ENCODE measurements around the gene MEGF9.
A peak's percentile ranks its signal among the peaks of the same experiment; 100 is the strongest.
"Not testable (repeated sequence)": the region's sequence is repeated elsewhere in the genome, so short reads cannot be mapped to it uniquely, and the experiment has no call there.

Gene MEGF9

GRCh38 chr9:120714088-120714845 lies at the start of gene MEGF9:
TSS of gene MEGF9 (minus strand) at chr9:120714470. CDS start at chr9:120714358, 112 bp downstream.
- peak; percentile 88 to 99 (median 99) for DNase-seq

- no peak for DNase-seq
Measured at GRCh38 chr9:120761006-120761405, 46.7 kb upstream of the MEGF9 start.

- DNase-seq: no peak
Measured at GRCh38 chr9:120759755-120760400, 45.6 kb upstream of the MEGF9 start.

- no peak for DNase-seq
Measured at GRCh38 chr9:120758544-120758943, 44.3 kb upstream of the MEGF9 start.

GRCh38 chr9:120757026-120757913 lies 43.0 kb upstream of the MEGF9 start:
- no peak for DNase-seq

DNA sequence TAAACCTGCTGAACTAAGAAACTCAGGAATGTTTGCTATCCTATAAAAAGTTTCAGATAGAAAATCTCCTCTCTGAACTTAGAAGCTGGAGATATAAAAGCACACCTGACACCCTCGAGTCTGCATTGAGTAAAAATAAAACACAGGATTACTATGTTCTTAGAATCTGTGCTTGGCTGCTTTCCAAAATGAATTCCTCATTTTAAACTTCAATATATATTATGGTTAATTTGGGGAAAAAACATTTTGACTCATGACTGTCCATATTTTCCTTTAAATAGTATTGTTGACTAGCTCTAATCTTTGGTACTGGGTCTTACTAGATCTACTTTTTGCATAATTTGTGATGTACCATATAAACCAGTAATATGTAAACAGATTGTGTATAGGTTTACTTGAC lies 42.3 kb upstream of the MEGF9 start:
- DNase-seq: no peak

- DNase-seq: peak; percentile 44 to 83 (median 58)
Measured at GRCh38 chr9:120755810-120756434, 41.7 kb upstream of the MEGF9 start.

DNA sequence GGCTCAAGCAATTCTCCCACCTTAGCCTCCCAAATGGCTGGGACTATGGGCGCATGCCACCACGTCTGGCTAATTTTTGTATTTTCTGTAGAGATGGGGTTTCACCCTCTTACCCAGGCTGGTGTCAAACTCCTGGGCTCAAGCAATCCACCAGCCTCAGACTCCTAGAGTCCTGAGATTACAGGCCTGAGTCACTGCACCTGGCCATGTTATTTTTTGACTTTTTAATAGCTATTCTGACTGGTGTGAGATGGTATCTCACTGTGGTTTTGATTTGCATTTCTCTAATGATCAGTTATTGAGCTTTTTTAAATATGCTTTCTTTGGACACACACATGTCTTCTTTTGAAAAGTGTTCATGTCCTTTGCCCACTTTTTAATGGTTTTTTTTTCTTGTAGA lies 40.8 kb upstream of the MEGF9 start:
- no peak for DNase-seq

GRCh38 chr9:120750421-120750820 lies 36.2 kb upstream of the MEGF9 start:
- no peak for DNase-seq

DNA sequence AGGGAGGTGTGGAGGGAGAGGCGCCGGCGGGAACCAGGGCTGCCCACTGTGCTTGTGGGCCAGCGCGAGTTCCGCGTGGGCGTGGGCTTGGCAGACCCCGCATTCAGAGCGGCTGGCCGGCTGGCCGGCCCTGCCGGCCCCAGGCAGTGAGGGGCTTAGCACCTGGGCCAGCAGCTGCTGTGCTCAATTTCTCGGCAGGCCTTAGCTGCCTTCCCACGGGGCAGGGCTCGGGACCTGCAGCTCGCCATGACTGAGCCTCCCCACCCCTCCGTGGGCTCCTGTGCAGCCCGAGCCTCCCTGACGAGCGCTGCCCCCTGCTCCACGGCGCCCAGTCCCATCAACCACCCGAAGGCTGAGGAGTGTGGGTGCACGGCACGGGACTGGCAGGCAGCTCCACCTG lies 32.1 kb upstream of the MEGF9 start:
- DNase-seq: not testable (repeated sequence)

DNA sequence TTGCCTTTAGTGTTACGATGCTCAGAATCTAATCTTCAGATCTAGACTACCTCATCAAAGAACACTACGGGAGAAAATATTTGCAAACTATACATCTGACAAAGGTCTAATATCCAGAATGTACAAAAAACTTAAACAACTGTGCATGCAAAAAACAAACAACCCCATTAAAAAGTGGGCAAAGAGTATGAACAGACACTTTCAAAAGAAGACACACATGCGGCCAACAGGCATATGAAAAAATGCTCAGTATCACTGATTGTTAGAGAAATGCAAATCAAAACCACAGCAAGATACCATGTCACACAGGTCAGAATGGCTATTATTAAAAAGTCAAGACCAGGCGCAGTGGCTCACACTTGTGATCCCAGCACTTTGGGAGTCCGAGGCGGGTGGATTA lies 31.0 kb upstream of the MEGF9 start:
- no peak for DNase-seq

DNA sequence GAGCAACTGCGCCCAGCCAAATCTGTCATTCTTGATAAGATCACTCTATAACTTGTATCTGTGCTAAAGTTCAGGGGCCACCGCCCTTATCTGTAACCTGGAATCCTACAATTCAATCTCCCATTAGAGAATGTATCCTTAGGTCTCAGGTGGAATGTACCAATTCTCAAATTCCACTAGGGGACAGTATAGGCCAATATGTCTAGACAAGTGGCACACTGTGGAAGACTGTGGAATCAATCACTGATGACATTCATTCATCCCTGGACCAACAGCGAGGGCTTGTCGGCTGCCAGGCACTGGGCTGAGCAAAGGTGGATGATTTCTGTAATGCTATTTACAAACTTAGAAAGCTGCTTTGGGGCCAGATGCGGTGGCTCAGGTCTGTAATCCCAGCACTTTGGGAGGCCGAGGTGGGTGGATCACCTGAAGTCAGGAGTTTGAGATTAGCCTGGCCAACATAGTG lies 28.7 kb upstream of the MEGF9 start:
- DNase-seq: peak in 2 of 3 experiments; percentile 15 to 63

- DNase-seq: no peak
Measured at GRCh38 chr9:120741701-120742100, 27.4 kb upstream of the MEGF9 start.

DNA sequence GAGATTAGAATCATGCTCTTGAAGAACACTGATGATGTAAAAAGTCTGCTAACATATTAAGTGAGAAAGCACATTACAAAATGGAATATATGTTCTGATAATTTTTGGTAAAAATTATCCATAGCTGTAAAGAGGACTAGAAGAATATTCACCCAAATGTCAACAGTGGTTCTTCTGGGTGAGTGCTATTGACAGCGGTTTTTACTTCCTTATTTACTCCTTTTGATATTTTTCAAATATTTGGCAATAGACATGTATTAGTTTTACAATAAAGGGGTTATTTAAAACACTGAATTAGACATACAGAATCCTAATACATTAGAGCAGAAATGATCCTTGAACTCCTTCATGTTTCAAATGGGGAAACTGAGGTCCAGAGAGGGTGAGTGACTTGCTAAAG lies 26.9 kb upstream of the MEGF9 start:
- DNase-seq: no peak

DNA sequence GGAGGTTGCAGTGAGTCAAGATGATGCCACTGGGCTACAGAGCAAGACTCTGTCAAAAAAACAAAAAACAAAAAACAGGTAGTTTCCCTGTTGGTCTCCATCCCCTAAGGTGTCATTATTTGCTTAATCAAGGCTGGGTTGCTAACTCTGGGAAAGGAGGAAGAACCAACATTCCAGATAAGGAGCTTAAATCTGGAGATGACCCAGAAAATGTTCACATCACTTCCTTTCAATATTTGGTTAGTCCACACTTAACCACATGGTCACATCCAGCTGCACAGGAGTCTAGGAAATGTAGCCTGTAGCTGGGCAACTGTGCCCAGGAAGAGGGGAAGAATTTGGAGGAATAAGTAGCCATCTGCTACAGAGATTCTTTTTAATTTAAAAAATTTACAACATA lies 25.9 kb upstream of the MEGF9 start:
- no peak for DNase-seq

GRCh38 chr9:120737416-120738165 lies 23.3 kb upstream of the MEGF9 start:
- DNase-seq: no peak

DNA sequence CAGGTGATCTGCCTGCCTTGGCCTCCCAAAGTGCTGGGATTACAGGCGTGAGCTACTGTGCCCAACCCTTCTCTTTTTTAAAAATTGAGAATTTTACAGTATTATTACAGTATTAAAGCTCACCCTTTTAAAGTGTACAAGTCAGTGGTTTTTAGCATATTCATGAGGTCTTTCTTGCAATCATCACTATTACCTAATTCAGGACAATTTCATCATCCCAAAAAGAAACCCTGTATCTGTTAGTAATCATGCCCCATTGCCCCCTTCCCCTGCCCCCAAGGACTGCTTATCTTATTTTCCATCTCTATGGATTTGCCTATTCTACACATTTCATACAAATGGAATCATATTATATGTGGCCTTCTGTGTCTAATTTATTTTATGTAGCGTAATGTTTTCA lies 22.6 kb upstream of the MEGF9 start:
- no peak for DNase-seq

DNA sequence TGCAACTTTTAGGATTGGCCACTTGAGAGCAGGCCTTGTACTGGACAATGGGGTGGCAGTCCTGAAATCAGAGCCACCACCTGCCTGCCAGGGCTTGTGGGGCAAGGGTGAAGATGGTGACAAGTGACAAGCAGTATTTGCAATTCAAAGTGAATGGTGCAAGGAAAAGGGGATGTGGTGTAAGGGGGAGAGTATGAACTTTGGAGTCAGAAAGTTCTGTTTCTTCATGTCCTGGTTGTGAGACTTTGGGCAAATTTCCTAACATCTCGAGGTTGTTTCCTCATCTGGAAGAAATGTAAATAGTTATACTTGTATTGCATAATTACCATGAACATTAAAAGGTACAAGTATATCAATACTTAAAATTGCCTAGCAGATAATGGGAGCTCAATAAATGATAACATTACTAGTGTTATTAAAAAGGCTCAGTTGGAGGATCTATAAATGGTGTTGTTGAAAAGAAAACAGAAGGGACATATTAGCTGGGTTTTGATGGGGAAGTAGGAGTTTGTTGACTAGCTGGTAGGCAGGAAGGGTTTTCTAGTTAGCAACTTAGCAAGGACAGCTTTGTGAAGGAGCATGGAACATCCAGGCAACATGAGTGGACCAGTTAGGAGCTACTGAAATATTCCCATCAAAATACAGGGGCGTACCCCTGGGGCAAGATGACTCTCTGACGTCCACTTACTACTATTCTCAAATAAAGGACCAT lies 21.3 kb upstream of the MEGF9 start:
- no peak for DNase-seq

DNA sequence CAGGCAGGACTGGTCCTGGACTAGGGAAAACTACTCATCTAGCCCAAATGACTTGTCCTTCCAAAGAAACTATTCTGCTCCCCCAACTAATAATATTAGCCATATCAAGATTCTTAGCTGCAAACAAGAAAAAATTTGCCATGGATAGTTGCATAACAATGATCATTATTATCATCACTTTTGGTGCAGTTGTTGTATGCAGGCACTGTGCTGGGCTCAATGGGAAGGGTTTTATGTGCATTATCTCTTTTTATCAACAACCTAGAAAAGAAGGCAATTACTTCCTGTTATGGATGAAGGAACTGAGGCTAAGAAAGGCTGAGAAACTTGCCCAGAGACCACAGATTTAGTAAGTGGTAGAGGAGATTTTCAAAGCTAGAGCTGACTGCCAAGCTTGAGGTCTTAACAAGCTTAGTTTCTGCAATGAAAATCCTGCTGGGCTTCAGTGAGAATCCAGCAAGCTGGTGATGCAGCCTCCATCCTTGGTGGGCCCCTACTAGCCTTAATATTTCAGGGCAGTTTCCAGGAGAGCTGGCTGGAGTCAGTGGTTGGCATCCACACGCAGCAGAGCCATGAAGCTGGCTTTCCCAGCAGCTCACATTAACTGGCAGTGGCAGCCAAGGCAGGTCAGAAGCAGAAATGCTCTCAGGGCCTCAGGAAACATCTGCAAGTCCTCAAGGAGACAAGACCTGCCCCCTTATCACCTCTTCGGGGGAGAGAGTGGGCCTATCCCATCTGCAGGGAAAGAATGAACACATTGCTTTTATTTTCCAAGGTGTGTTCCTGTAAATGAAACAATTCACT lies 20.5 kb upstream of the MEGF9 start:
- DNase-seq: no peak

- no peak for DNase-seq
Measured at GRCh38 chr9:120733190-120733589, 18.9 kb upstream of the MEGF9 start.
